Activated B cell treated with CpG ODN at 0.5 μM for 24 hours (primary cell): ENCODE results near the gene TTC32. TPM values are rescaled to one million over a fixed set of nuclear protein-coding genes. Genes with fewer than 3 reads are reported as not detected.

Source experiments
- ATAC-seq: fragments of 200-7000 bp; cut with Tn5 transposase; one replicate; pipeline ENCODE4 v1.10.0; 2021; ENCODE audit warnings: low read depth, mild to moderate bottlenecking, moderate library complexity
- CTCF ChIA-PET: fragments of 350-600 bp; sonication (Branson Sonifier 250); formaldehyde crosslinking; loops from one replicate; lab custom pipeline; 2021; ENCODE audit warnings: antibody characterized with exemption; lab: Charles Lee
- POLR2A ChIA-PET: fragments of 350-600 bp; sonication (Branson Sonifier 250); formaldehyde crosslinking; loops from one replicate; lab custom pipeline; 2021; ENCODE audit warnings: antibody characterized with exemption; lab: Charles Lee
- DNase-seq: peaks from one replicate; pipeline ENCODE4 v3.0.0; 2022
- H3K27ac Mint-ChIP-seq: one replicate; pipeline ENCODE4 v1.8.0; 2020; ENCODE audit warnings: mixed read lengths
- H3K27me3 Mint-ChIP-seq: one replicate; pipeline ENCODE4 v1.8.0; 2021; ENCODE audit warnings: mixed read lengths
- H3K36me3 Mint-ChIP-seq: one replicate; pipeline ENCODE4 v1.8.0; 2021; ENCODE audit warnings: low read depth, mixed read lengths
- H3K4me1 Mint-ChIP-seq: one replicate; pipeline ENCODE4 v1.8.0; 2021; ENCODE audit warnings: mixed read lengths
- H3K4me3 Mint-ChIP-seq: one replicate; pipeline ENCODE4 v1.8.0; 2020; ENCODE audit warnings: mild to moderate bottlenecking, mixed read lengths
- H3K9me3 Mint-ChIP-seq: one replicate; pipeline ENCODE4 v1.8.0; 2020; ENCODE audit warnings: mixed read lengths
- intact Hi-C: fragments of 100-400 bp; cut with micrococcal nuclease; formaldehyde crosslinking; loops from one replicate; pipeline ENCODE4 v1.15.1; 2024
- total RNA-seq: library from RNA; stranded (reverse); gene quantifications from 2 replicates; pipeline ENCODE4 v1.2.3, GENCODE V29; 2022
- TF ChIP-seq, protein P1 (sequence below): fragments of 200-600 bp; IDR thresholded peaks from one replicate; pipeline ENCODE4 v1.8.0; 2022; ENCODE audit warnings: antibody characterized with exemption, mild to moderate bottlenecking

Gene TTC32
- total RNA-seq, 1 donor from 2014 or later, result 22.8 TPM

DNA sequence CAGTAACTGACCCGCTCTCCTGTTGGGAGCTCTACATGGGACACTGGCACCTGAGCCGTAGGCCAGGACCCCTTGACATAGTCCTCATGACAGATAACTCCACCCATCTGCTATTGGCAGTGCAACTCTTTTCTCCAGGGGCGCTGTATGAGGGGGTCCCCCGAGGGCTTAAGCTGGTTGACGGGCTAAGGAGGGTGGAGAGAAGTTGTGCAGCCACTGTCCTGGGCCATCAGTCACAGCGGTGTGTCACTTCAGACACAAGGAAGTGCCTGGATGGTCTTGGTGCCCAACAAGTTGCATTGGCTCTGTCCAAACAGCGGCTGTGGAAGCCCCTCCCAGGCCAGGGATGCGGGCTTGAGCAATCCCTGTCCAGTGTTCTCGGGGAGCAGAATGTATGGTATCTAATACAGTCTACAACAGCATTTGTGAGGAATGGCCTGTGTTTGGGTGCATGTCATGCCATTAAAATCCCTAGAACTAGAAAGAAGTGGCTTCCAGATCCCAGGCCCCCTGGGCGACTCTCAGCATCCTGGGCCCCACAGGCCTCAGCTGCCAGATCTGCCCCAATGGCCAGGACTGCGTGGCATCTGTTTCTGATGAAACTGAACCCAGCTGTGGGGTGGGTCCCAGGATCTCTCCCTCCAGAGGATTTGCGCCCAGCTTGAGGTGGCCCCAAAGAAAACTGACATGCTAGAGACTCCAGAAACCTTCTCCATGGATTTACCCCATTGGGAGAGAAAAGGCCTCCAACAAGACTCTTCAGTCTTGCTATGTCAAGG lies 23.3 kb downstream of the TTC32 start:
- CTCF ChIA-PET, result no interaction called here

DNA sequence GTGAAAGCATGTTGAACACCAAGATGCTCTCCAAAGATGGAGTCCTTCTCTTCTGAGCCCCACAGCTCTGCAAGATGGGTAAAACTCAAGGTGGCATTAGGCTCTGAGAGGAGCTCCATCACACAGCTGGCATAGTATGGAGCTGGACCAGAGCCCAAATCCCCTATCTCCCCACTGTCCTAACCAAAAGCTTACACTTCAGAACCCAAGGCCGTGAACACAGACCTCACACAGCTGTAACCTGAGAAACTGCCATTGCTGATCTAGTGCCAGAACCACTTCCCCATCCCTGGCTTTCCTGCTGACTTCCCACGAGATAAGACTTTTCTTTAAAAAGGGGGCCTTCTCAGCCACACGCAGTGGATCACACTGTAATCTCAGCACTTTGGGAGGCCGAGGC lies 25.0 kb downstream of the TTC32 start:
- Mint-ChIP-seq H3K27ac (no peak overlapping the region), H3K36me3 (peaks cover 23% of the 10 kb centered on the region), H3K4me3 (no peak overlapping the region), H3K27me3 (no peaks in the 10 kb centered on the region), H3K4me1 (peaks cover 21% of the 10 kb centered on the region), H3K9me3 (no peaks in the 10 kb centered on the region)
- ATAC-seq (no peak), DNase-seq (no peak)
- TF ChIP-seq, protein P1, sequence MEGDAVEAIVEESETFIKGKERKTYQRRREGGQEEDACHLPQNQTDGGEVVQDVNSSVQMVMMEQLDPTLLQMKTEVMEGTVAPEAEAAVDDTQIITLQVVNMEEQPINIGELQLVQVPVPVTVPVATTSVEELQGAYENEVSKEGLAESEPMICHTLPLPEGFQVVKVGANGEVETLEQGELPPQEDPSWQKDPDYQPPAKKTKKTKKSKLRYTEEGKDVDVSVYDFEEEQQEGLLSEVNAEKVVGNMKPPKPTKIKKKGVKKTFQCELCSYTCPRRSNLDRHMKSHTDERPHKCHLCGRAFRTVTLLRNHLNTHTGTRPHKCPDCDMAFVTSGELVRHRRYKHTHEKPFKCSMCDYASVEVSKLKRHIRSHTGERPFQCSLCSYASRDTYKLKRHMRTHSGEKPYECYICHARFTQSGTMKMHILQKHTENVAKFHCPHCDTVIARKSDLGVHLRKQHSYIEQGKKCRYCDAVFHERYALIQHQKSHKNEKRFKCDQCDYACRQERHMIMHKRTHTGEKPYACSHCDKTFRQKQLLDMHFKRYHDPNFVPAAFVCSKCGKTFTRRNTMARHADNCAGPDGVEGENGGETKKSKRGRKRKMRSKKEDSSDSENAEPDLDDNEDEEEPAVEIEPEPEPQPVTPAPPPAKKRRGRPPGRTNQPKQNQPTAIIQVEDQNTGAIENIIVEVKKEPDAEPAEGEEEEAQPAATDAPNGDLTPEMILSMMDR, result no peak
- intact Hi-C loops, result no loop called here
- ChIA-PET POLR2A (no interaction called here), CTCF (no interaction called here)

More for the DNA sequence above, 23.3 kb downstream of the TTC32 start:
- TF ChIP-seq, protein P1, result no peak
- intact Hi-C loops, result no loop called here
- Mint-ChIP-seq H3K27ac (no peak overlapping the region), H3K9me3 (no peaks in the 10 kb centered on the region), H3K36me3 (peaks cover 23% of the 10 kb centered on the region), H3K4me1 (peaks cover 21% of the 10 kb centered on the region), H3K4me3 (no peak overlapping the region), H3K27me3 (no peaks in the 10 kb centered on the region)
- POLR2A ChIA-PET, result no interaction called here
- ATAC-seq (no peak), DNase-seq (no peak)

DNA sequence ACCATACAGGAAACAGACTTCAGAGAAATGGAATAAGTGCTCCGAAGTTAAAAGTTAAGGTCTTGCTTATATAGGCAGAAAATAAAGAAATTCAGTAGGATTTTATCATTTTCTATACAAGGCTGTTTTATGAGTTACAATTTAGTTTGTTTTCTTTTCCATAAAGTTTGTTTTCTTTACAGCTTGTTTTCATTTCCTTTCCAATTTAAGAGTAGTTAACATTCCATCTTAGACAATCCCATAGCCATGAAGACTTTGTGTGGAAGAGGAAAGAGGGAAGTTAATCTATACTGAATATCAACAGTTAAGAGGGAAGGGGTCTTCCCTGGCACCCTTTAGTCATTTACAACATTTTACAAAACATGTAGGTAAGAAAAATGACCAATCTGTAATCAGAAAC lies 26.5 kb downstream of the TTC32 start:
- intact Hi-C loops, result no loop called here
- ChIA-PET CTCF (interaction anchor here (0.8 kb wide), 1 partner anchor 8 kb away, joined by 3 read pairs; no protein-coding TSS in a partner anchor), POLR2A (interaction anchor here (0.6 kb wide), 1 partner anchor 572 kb away, joined by 3 read pairs; the partner anchor contains the start of gene RHOB)
- H3K4me3 Mint-ChIP-seq, result no peak overlapping the region
- ATAC-seq, result no peak
- no peak overlapping the region for H3K27ac Mint-ChIP-seq
- no peak for DNase-seq
- no peaks in the 10 kb centered on the region for H3K27me3 Mint-ChIP-seq
- H3K36me3 Mint-ChIP-seq, result peaks cover 24% of the 10 kb centered on the region
- H3K9me3 Mint-ChIP-seq, result no peaks in the 10 kb centered on the region
- peaks cover 9% of the 10 kb centered on the region for H3K4me1 Mint-ChIP-seq
- TF ChIP-seq, protein P1, result no peak

DNA sequence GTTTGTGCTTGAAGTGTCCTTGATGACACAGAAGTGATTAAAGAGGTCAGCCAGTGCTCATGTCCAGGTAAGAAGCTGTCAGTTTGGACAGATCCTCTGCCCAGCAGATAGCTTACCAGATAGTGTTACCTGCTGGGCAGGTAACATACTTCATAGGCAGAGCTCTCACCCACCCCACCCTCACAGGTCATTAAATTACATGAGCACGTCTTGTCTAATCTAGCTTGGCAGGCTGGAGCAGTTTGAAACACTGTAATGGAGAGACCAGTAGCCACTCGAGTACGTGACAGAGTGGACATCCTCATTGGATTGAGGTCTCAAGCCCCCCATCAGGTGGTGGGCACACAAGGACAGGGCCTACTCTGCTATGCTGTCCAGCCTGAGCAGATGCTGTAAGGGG lies 27.1 kb downstream of the TTC32 start:
- no peak overlapping the region for H3K4me3 Mint-ChIP-seq
- no peak for ATAC-seq
- H3K36me3 Mint-ChIP-seq, result peaks cover 24% of the 10 kb centered on the region
- no peak for DNase-seq
- TF ChIP-seq, protein P1, result no peak
- no peak overlapping the region for H3K27ac Mint-ChIP-seq
- POLR2A ChIA-PET, result interaction anchor here (0.6 kb wide), 1 partner anchor 572 kb away, joined by 3 read pairs; the partner anchor contains the start of gene RHOB
- no peaks in the 10 kb centered on the region for H3K27me3 Mint-ChIP-seq
- peaks cover 7% of the 10 kb centered on the region for H3K4me1 Mint-ChIP-seq
- CTCF ChIA-PET, result interaction anchor here (0.8 kb wide), 1 partner anchor 8 kb away, joined by 3 read pairs; no protein-coding TSS in a partner anchor
- intact Hi-C loops, result no loop called here
- H3K9me3 Mint-ChIP-seq, result no peaks in the 10 kb centered on the region

DNA sequence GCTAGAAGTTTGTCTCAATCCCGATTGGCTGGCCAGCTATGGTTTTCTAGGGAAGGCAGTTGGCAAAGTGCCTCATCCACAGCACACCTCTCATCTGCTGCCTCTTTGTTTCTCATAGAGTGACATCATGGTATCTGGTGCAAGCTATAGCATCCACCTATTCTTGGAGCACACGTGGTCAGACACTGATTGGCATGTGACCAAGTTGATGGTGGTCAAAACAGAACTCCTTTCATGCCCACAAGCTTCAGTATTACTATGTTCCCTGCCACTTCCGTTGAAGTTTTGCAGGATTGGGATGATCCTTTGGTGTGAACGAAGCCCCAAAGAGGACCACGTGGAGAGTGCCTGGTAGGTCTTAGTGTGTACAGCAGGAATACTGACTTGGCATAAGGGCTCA lies 28.8 kb downstream of the TTC32 start:
- ChIA-PET POLR2A (no interaction called here), CTCF (interaction anchor here (1.7 kb wide), 1 partner anchor 9 kb away, joined by 6 read pairs; no protein-coding TSS in a partner anchor)
- Mint-ChIP-seq H3K9me3 (no peaks in the 10 kb centered on the region), H3K4me1 (peaks cover 17% of the 10 kb centered on the region), H3K27me3 (no peaks in the 10 kb centered on the region), H3K4me3 (no peak overlapping the region), H3K36me3 (peaks cover 23% of the 10 kb centered on the region), H3K27ac (no peak overlapping the region)
- DNase-seq, result no peak
- ATAC-seq, result no peak
- intact Hi-C loops, result no loop called here
- TF ChIP-seq, protein P1, result no peak
